ENCODE data around the gene TMEM44.
"Not testable (repeated sequence)": the region's sequence is repeated elsewhere in the genome, so short reads cannot be mapped to it uniquely, and the experiment has no call there.

The TMEM44 gene

DNA sequence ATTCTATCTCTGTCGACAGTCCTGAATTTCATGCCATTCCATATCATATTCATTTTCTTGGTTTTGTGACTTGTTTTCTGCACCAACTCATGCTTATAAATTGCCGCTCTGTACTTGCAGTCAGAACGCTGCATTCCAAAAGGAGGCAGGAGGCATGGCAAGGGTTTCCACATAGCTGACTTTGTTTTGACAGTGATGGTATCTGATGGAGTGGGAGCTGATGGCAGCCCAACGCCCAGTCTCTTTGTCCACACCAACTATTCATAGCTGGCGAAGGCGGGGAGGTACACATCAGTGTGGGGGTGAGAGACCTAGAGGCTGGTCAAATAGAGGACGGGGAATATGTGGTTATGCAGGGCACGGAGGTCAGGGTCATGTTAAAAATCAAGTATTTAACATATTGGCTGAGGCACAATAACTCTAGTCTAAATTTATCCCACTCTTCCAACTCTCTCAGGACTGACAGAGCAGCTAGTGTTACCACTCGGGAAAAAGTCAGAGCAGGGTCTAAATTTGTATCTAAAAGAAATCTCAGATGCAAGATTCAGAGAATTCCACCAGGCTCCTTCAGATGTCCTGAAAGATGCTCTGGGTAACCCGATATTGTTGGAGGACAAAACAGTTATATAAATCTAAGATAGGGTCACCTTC is 78.6 kb downstream of the TMEM44 start:
- no peak for DNase-seq

DNA sequence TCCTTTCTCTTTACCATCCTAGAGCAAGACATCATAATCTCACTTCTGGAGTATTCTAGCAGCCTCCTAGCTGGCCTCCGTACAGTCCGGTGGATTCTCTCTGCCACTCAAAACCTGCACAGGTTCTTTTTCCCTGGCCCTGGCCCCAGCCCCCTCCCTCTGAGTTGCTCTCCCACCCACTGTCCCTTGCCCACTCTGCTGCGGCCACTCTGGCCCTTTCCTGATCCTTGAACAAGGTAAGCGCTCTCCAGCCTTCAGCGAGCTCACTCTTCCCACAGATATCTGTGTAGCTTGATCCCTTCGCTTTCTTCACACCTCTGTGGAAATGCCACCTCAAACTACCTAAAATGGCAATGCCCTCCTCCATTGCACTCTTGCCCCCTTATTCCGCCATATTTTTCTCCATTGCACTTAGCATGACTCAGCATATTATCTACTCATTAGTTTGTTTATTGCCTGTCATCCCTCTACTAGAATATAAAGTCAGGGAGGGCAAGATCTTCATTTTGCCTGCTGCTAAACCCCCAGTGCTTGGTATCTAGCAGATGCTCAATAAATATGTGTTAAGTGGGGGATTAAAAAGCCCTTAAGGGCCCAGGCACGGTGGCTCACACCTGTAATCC is 80.8 kb downstream of the TMEM44 start:
- DNase-seq, result no peak

DNA sequence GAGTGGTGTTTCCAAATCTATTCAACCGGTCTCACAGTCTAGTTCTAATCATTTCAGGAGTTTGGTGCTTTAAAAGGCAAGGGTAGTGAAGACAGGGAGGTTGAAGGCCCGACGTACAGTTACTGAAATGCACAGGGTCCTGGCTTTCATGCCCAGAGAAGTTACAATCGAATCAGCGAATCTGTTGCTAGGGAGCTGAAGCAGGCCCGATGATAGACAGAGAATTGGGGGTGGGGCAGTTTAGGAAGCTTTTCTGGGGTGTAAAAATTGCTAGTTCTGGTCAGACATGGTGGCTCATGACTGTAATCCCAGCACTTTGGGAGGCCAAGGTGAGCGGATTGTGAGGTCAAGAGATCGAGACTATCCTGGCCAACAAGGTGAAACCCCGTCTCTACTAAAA is 83.4 kb downstream of the TMEM44 start:
- no peak for DNase-seq

GRCh38 chr3:194548346-194549321 is 84.6 kb downstream of the TMEM44 start:
- no peak for DNase-seq

GRCh38 chr3:194547042-194547441 is 86.2 kb downstream of the TMEM44 start:
- no peak for DNase-seq

GRCh38 chr3:194545538-194545937 is 87.7 kb downstream of the TMEM44 start:
- DNase-seq, result not testable (repeated sequence)

DNA sequence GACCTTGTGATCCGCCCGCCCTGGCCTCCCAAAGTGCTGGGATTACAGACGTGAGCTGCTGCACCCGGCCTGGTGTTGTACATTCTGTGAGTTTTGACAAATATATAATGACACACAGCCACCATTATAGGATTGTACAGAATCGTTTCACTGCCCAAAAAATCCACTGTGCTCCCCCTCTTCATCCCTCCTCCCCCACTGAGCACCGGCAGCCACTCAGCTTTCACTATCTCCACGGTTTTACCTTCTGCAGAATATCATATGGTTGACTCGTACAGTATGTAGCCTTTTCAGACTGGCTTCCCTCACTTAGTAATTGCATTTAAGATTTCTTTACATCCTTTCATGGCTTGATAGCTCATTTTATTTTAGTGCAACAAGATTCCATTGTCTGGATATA is 89.7 kb downstream of the TMEM44 start:
- DNase-seq, result no peak

GRCh38 chr3:194541483-194541882 is 91.7 kb downstream of the TMEM44 start:
- DNase-seq, result no peak

DNA sequence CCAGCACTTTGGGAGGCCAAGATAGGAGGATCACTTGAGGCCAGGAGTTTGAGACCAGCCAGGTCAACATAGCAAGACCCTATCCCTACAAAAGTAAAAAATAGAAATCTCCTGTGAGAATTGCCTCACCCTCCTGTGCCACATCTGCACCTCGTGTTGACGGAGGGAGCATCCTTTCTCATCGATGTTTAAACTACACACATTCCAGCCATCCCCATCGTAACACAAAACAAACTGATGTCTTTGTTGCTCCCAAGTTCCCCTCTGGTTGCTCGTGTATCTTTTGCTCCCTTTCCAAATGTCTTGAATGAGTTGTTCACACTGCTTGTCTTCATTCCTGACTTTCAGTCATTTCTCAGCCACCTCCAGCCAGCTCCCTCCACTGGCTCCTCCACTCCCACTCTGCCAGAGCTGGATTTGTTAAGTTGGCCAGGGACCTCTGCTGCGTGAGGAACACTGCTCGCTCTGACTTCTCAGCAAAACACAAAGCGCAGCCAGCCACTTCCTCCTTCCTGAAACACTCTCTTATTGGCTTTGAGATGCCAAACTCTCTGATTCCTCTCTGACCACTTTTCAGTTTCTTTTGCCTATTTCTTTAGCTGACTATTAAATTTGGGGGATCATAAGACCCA is 92.8 kb downstream of the TMEM44 start:
- DNase-seq, result no peak

DNA sequence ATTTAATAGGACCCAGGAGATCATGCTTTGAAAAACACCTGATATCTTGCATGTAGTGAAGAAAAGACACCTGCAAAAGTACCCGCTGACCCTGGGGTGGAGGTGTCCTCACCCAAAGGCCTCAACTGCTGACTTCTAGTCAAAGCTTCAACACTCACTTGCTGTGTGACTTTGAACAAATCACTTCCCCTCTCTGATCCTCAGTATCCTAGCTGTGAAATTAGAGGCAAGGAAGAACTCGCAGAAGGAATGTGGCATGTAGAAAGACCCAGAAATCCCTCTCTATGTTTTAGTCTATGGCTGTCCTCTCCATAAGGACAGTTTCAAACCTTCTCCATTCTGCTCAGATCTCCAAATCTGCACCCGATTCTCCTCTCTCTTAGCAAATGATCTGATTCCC is 93.7 kb downstream of the TMEM44 start:
- no peak for DNase-seq

- no peak for DNase-seq
Measured at GRCh38 chr3:194537732-194538247, 95.4 kb downstream of the TMEM44 start.

Measured in amniotic stem cell (primary cell).